ENCODE data around the gene APOLD1. TPM values are rescaled to one million over a fixed set of nuclear protein-coding genes. Genes with fewer than 3 reads are reported as not detected.
"Not testable (repeated sequence)": the region's sequence is repeated elsewhere in the genome, so short reads cannot be mapped to it uniquely, and the experiment has no call there.

APOLD1 gene
- total RNA-seq, 2 donors from 2014 or later, result 10.1 to 23.4 TPM

DNA sequence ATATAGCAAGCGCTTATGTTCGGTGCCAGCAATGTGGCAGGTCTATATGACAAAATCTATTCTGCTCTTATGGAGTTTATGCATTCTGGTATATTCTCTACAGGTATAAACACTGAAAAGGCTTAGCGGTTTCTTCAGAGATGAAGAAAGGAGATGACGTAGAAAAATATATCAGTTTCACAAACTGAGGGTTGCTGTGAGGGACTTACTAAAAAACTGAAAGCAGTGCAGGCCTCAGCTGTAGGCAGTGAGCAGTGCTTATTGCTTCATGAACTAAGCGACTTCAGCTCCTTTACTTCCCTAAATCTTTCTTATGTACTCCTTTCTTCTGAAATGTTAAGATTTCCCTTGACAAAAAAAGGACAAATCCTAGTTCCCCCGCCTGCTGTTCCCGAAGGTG lies 32.2 kb downstream of the APOLD1 start:
- TF ChIP-seq, protein P1, sequence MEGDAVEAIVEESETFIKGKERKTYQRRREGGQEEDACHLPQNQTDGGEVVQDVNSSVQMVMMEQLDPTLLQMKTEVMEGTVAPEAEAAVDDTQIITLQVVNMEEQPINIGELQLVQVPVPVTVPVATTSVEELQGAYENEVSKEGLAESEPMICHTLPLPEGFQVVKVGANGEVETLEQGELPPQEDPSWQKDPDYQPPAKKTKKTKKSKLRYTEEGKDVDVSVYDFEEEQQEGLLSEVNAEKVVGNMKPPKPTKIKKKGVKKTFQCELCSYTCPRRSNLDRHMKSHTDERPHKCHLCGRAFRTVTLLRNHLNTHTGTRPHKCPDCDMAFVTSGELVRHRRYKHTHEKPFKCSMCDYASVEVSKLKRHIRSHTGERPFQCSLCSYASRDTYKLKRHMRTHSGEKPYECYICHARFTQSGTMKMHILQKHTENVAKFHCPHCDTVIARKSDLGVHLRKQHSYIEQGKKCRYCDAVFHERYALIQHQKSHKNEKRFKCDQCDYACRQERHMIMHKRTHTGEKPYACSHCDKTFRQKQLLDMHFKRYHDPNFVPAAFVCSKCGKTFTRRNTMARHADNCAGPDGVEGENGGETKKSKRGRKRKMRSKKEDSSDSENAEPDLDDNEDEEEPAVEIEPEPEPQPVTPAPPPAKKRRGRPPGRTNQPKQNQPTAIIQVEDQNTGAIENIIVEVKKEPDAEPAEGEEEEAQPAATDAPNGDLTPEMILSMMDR (IDR thresholded peaks at IDR 0.05), result no peak
- TF ChIP-seq POLR2A (IDR thresholded peaks at IDR 0.05), result no peak
- Histone ChIP-seq H3K27me3 (no peaks in the 10 kb centered on the region), H3K9me3 (no peaks in the 10 kb centered on the region), H3K36me3 (replicated peaks in 1 of 2; ENCODE audit: insufficient read depth in 1 of 2, low read depth in 2 of 2) (peaks cover 0 to 6% of the 10 kb centered on the region in 2 donors), H3K4me1 (peaks cover 35% of the 10 kb centered on the region), H3K27ac (no peak overlapping the region), H3K4me3 (no peak overlapping the region)
- WGBS, 2 donors, result 93 to 95% methylated on average over 7 of the region's 7 CpGs
- intact Hi-C loops (cut with DNase I), result no loop called here
- no peak for ATAC-seq
- no peak for DNase-seq

DNA sequence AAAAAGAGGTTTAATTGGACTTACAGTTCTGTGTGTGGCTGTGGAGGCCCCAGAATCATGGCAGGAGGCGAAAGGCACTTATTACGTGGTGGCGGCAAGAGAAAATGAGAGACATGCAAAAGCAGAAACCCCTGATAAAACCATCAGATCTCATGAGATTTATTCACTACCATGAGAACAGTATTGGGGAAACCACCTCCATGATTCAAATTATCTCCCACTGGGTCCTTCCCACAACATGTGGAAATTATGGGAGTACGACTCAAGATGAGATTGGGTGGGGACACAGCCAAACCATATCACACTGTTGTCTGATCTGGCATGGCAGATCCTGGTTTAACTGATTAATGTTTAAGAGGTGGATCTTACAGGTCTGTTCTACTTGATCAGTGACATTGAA lies 33.2 kb downstream of the APOLD1 start:
- Histone ChIP-seq H3K36me3 (replicated peaks in 1 of 2; ENCODE audit: insufficient read depth in 1 of 2, low read depth in 2 of 2) (peaks cover 9 to 15% of the 10 kb centered on the region in 2 donors), H3K27ac (no peak overlapping the region), H3K4me3 (no peak overlapping the region), H3K27me3 (no peaks in the 10 kb centered on the region), H3K9me3 (no peaks in the 10 kb centered on the region), H3K4me1 (peaks cover 30% of the 10 kb centered on the region)
- TF ChIP-seq, protein P1 (IDR thresholded peaks at IDR 0.05), result no peak
- no peak for TF ChIP-seq POLR2A (IDR thresholded peaks at IDR 0.05)
- ATAC-seq (no peak), DNase-seq (no peak)
- WGBS, 2 donors, result 78 to 88% methylated on average over 4 of the region's 4 CpGs
- intact Hi-C loops (cut with DNase I), result no loop called here

DNA sequence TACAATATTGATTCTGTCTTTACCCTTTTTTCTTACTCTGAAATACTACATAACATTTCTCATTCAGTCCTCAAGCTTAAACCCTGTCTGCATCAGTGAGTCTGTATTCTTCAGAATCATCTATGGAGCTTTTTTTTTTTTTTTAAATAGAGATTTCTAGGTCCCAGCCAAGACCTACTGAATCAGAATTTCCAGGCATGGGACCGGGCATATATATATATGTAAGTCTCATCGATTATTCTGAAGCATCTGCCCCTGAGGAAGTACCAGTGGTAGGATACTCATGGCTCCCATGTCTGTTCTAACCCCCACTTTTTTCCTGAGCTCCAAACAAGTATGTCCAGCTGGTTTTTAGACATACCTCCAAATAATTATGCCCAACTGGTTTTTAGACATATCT lies 33.8 kb downstream of the APOLD1 start:
- H3K9me3 ChIP-seq, result no peaks in the 10 kb centered on the region
- no peak overlapping the region for H3K27ac ChIP-seq
- WGBS, 2 donors, result 94 to 98% methylated on average over 2 of the region's 2 CpGs
- peaks cover 25% of the 10 kb centered on the region for H3K4me1 ChIP-seq
- ATAC-seq, result no peak
- TF ChIP-seq, protein P1 (IDR thresholded peaks at IDR 0.05), result no peak
- TF ChIP-seq POLR2A (IDR thresholded peaks at IDR 0.05), result no peak
- peaks cover 12 to 20% of the 10 kb centered on the region in 2 donors for H3K36me3 ChIP-seq (replicated peaks in 1 of 2; ENCODE audit: insufficient read depth in 1 of 2, low read depth in 2 of 2)
- no peaks in the 10 kb centered on the region for H3K27me3 ChIP-seq
- no peak overlapping the region for H3K4me3 ChIP-seq
- intact Hi-C loops (cut with DNase I), result no loop called here
- no peak for DNase-seq

DNA sequence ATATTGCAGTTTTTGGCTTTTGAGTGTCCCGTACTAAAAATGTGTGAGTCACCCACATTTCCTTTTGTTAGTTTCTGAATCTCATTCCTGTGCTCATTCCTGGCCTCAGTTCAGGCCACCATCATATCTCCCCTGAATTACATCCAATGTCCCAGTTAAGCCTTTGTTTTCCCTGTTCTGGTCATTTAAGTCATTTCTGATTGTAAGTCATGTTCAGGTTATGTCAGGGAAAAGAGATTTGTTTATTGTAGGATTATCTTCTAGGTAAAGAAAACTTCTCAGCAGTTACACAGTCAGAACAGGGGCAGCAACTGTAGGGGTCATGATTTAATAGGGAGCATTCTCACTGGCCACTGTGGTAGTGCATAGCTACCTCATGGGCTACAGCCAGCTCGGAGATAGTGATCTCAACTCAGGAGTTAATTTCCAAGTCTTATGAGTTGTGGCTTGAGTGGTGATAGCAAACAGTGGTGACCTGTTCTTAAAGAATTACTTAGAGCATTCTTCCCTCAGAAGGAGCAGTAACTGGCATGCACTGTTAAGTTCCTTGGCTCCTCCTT lies 34.4 kb downstream of the APOLD1 start:
- Histone ChIP-seq H3K9me3 (no peaks in the 10 kb centered on the region), H3K4me1 (peaks cover 19% of the 10 kb centered on the region), H3K4me3 (no peak overlapping the region), H3K36me3 (replicated peaks in 1 of 2; ENCODE audit: insufficient read depth in 1 of 2, low read depth in 2 of 2) (peaks cover 12 to 23% of the 10 kb centered on the region in 2 donors), H3K27me3 (no peaks in the 10 kb centered on the region), H3K27ac (no peak overlapping the region)
- TF ChIP-seq, protein P1 (IDR thresholded peaks at IDR 0.05), result no peak
- TF ChIP-seq POLR2A (IDR thresholded peaks at IDR 0.05), result no peak
- WGBS, 2 donors, result 74 to 78% methylated on average over 2 of the region's 2 CpGs
- no peak for DNase-seq
- ATAC-seq, result no peak
- intact Hi-C loops (cut with DNase I), result no loop called here

DNA sequence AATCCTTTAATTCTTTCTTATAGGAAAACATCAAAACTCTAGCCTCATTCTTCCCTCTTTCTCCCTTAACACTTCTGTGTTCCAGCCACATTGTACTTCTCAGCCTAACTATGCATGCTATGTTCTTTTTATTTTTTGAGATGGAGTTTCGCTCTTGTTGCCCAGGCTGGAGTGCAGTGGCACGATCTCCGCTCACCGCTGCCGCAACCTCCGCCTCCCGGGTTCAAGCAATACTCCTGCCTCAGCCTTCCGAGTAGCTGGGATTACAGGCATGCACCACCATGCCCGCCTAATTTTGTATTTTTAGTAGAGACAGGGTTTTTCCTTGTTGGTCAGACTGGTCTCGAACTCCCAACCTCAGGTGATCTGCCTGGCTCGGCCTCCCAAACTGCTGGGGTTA lies 34.9 kb downstream of the APOLD1 start:
- intact Hi-C loops (cut with DNase I); H3K4me3 ChIP-seq; H3K9me3 ChIP-seq; H3K27ac ChIP-seq; DNase-seq; H3K27me3 ChIP-seq; ATAC-seq: not testable (repeated sequence)
- WGBS, 2 donors, result 97% methylated on average over 11 of the region's 11 CpGs
- H3K36me3 ChIP-seq (replicated peaks in 1 of 2; ENCODE audit: insufficient read depth in 1 of 2, low read depth in 2 of 2), result peaks cover 12 to 26% of the 10 kb centered on the region in 2 donors
- H3K4me1 ChIP-seq, result peaks cover 17% of the 10 kb centered on the region
